KBM-7 (cell line): ENCODE results near the gene TEKTIP1.
"Not testable (repeated sequence)": the region's sequence is repeated elsewhere in the genome, so short reads cannot be mapped to it uniquely, and the experiment has no call there.

Experiments
- DNase-seq: peaks from one replicate; pipeline ENCODE4 v3.0.0-alpha.2; 2015
- in situ Hi-C: fragments of 300-500 bp; cut with MboI; formaldehyde crosslinking; loops from 2 replicates; pipeline ENCODE4 v1.14.3; 2020; ENCODE audit warnings: low sequenced_read_pairs, low pct_unique_long_range_greater_than_20kb, mixed read lengths

Gene TEKTIP1

GRCh38 chr19:3520166-3521103 is 18.5 kb upstream of the TEKTIP1 start:
- in situ Hi-C loops = no loop called here

GRCh38 chr19:3521104-3521445 is 17.9 kb upstream of the TEKTIP1 start:
- in situ Hi-C loops = no loop called here

More at GRCh38 chr19:3520166-3521103, 18.5 kb upstream of the TEKTIP1 start:
- DNase-seq = no peak

GRCh38 chr19:3522421-3523360 is 16.3 kb upstream of the TEKTIP1 start:
- in situ Hi-C loops = no loop called here
- no peak for DNase-seq

More at GRCh38 chr19:3521104-3521445, 17.9 kb upstream of the TEKTIP1 start:
- DNase-seq = no peak

GRCh38 chr19:3523361-3524077 is 15.5 kb upstream of the TEKTIP1 start:
- DNase-seq = no peak
- in situ Hi-C loops = no loop called here

- in situ Hi-C loops = no loop called here
- DNase-seq = no peak
These were observed 14.7 kb upstream of the TEKTIP1 start for GRCh38 chr19:3524078-3524842.

GRCh38 chr19:3524904-3525451 is 14.0 kb upstream of the TEKTIP1 start:
- in situ Hi-C loops = no loop called here
- DNase-seq = no peak

- no peak for DNase-seq
- in situ Hi-C loops = no loop called here
These were observed 12.3 kb upstream of the TEKTIP1 start for GRCh38 chr19:3526507-3527237.

GRCh38 chr19:3527238-3527910 is 11.6 kb upstream of the TEKTIP1 start:
- DNase-seq = no peak
- in situ Hi-C loops = no loop called here

- no peak for DNase-seq
- in situ Hi-C loops = no loop called here
These were observed 10.9 kb upstream of the TEKTIP1 start for GRCh38 chr19:3528080-3528479.

- DNase-seq = no peak
- in situ Hi-C loops = no loop called here
These were observed 10.3 kb upstream of the TEKTIP1 start for GRCh38 chr19:3528539-3529211.

GRCh38 chr19:3529299-3529698 is 9.7 kb upstream of the TEKTIP1 start:
- DNase-seq, in situ Hi-C loops: not testable (repeated sequence)

GRCh38 chr19:3530389-3530788 is 8.6 kb upstream of the TEKTIP1 start:
- in situ Hi-C loops = no loop called here
- DNase-seq = no peak

GRCh38 chr19:3531716-3532115 is 7.3 kb upstream of the TEKTIP1 start:
- DNase-seq = no peak
- in situ Hi-C loops = no loop called here

- no peak for DNase-seq
- in situ Hi-C loops = no loop called here
These were observed 6.7 kb upstream of the TEKTIP1 start for GRCh38 chr19:3532154-3532786.

GRCh38 chr19:3533033-3533432 is 5.9 kb upstream of the TEKTIP1 start:
- in situ Hi-C loops = no loop called here
- DNase-seq = no peak

GRCh38 chr19:3533563-3534216 is 5.3 kb upstream of the TEKTIP1 start:
- no peak for DNase-seq
- in situ Hi-C loops = no loop called here
